HepG2 (cell line): ENCODE measurements around the gene GNAL. TPM values are rescaled to one million over a fixed set of nuclear protein-coding genes. Genes with fewer than 3 reads are reported as not detected.

Source experiments
- AGO2 ChIP-seq: fragments of 200-400 bp; formaldehyde crosslinking; optimal IDR thresholded peaks from 2 replicates; pipeline ENCODE3; 2017; ENCODE audit warnings: mild to moderate bottlenecking, low read depth, low read length, moderate library complexity
- ARID3A ChIP-seq: IDR thresholded peaks from 2 replicates; pipeline ENCODE4 v1.6.1; 2012; ENCODE audit warnings: low read depth, low read length, improper control_type of control experiment
- ATF3 ChIP-seq: sonication (generic); formaldehyde crosslinking; IDR thresholded peaks from 2 replicates; pipeline ENCODE4 v1.4.0; 2020; ENCODE audit warnings: missing genetic modification reagents
- BHLHE40 ChIP-seq: IDR thresholded peaks from 2 replicates; pipeline ENCODE4 v1.6.1; 2011; ENCODE audit warnings: low read length, improper control_type of control experiment
- CBX1 ChIP-seq: IDR thresholded peaks from one replicate; pipeline ENCODE4 v1.6.1; 2016; ENCODE audit warnings: antibody characterized with exemption, low read depth
- DNMT1 ChIP-seq: sonication (generic); formaldehyde crosslinking; IDR thresholded peaks from 2 replicates; pipeline ENCODE4 v1.5.1; 2020; ENCODE audit warnings: mild to moderate bottlenecking, missing genetic modification reagents
- FOXM1 ChIP-seq: sonication (generic); formaldehyde crosslinking; IDR thresholded peaks from 2 replicates; pipeline ENCODE4 v1.5.0; 2020; ENCODE audit warnings: missing genetic modification reagents
- HDAC6 ChIP-seq: fragments of 200-600 bp; sonication (generic); IDR thresholded peaks from 2 replicates; pipeline ENCODE4 v1.7.0; 2017; ENCODE audit warnings: mild to moderate bottlenecking, antibody characterized with exemption, low read length, low read depth
- KLF15 ChIP-seq: sonication (generic); formaldehyde crosslinking; IDR thresholded peaks from 2 replicates; pipeline ENCODE4 v1.8.1; 2023; ENCODE audit warnings: borderline replicate concordance, mild to moderate bottlenecking, inconsistent platforms, missing genetic modification reagents, mixed read lengths
- NCOR1 ChIP-seq: fragments of 200-600 bp; sonication (generic); IDR thresholded peaks from 2 replicates; pipeline ENCODE4 v1.7.0; 2017; ENCODE audit warnings: antibody characterized with exemption, low read length, borderline replicate concordance
- NFYB ChIP-seq: sonication (generic); formaldehyde crosslinking; IDR thresholded peaks from 2 replicates; pipeline ENCODE4 v1.4.0; 2020; ENCODE audit warnings: missing genetic modification reagents
- NFYC ChIP-seq: IDR thresholded peaks from 2 replicates; pipeline ENCODE4 v1.6.1; 2016; ENCODE audit warnings: missing genetic modification reagents, missing compliant biosample characterization
- ONECUT2 ChIP-seq: sonication (generic); formaldehyde crosslinking; IDR thresholded peaks from 2 replicates; pipeline ENCODE4 v1.4.0; 2020; ENCODE audit warnings: missing genetic modification reagents
- RAD21 ChIP-seq: fragments of 450-650 bp; formaldehyde crosslinking; IDR thresholded peaks from 2 replicates; pipeline ENCODE4 v1.5.0; 2020; ENCODE audit warnings: mild to moderate bottlenecking
- SP140L ChIP-seq: sonication (generic); formaldehyde crosslinking; IDR thresholded peaks from 2 replicates; pipeline ENCODE4 v1.4.0; 2020; ENCODE audit warnings: missing genetic modification reagents, borderline replicate concordance
- SRSF1 ChIP-seq: fragments of 200-400 bp; formaldehyde crosslinking; optimal IDR thresholded peaks from 2 replicates; pipeline ENCODE3; 2017; ENCODE audit warnings: mild to moderate bottlenecking, low read depth, low read length, moderate library complexity
- ZMYM3 ChIP-seq: sonication (generic); formaldehyde crosslinking; IDR thresholded peaks from 2 replicates; pipeline ENCODE4 v1.5.1; 2020; ENCODE audit warnings: mild to moderate bottlenecking, missing genetic modification reagents
- ZNF407 ChIP-seq: sonication (generic); formaldehyde crosslinking; IDR thresholded peaks from one replicate; pipeline ENCODE4 v1.5.1; 2020; ENCODE audit warnings: mild to moderate bottlenecking, missing genetic modification reagents; ENCODE audit errors: not compliant biosample characterization
- ZNF468 ChIP-seq: sonication (generic); formaldehyde crosslinking; IDR thresholded peaks from 2 replicates; pipeline ENCODE4 v1.8.0; 2022; ENCODE audit warnings: mild to moderate bottlenecking, moderate library complexity, missing genetic modification reagents
- ZNF781 ChIP-seq: sonication (generic); formaldehyde crosslinking; IDR thresholded peaks from 2 replicates; pipeline ENCODE4 v1.5.1; 2020; ENCODE audit warnings: borderline replicate concordance, mild to moderate bottlenecking, missing genetic modification reagents; ENCODE audit errors: not compliant biosample characterization
- ZSCAN21 ChIP-seq: sonication (generic); formaldehyde crosslinking; IDR thresholded peaks from 2 replicates; pipeline ENCODE4 v1.8.0; 2022; ENCODE audit warnings: mild to moderate bottlenecking, missing genetic modification reagents, moderate library complexity, borderline replicate concordance
- polyA plus RNA-seq, 8 experiments: library from polyadenylated mRNA; depleted of rRNA in 3 of 8; stranded (reverse) in 7 of 8; unstranded in 1 of 8; fragments of >200 nt; fragmentation: Illumina TruSeq in 4 of 8; extraction: Trizol in 4 of 8; gene quantifications; 2 replicates each; pipeline versions ENCODE4 v1.2.1 to v1.2.3, GENCODE V29; 2011 to 2016; ENCODE audit warnings: low read depth in 4 of 8, missing spikeins in 1 of 8, mixed read lengths in 1 of 8; ENCODE audit not compliant: insufficient read depth in 1 of 8
- total RNA-seq, 5 experiments: library from RNA; depleted of rRNA; stranded (reverse); fragments of >200 nt; fragmentation: Illumina TruSeq; extraction: Trizol; gene quantifications; 2 replicates each; pipeline ENCODE4 v1.2.3, GENCODE V29; 2016; ENCODE audit warnings: low read depth in 1 of 5

Gene GNAL
- total and polyA plus RNA-seq, 2 of the 13 experiments (the other 11 are each of a cell fraction or from before 2014, with no cell fraction given), result 0.87 to 1.4 TPM

- TF ChIP-seq RAD21 (no peak), CBX1 (peak; percentile 44), BHLHE40 (no peak), ZNF407 (CRISPR knock-in tag) (peak; percentile 57), ARID3A (no peak), HDAC6 (no peak), ZNF781 (CRISPR knock-in tag) (peak; percentile 32), ZSCAN21 (CRISPR knock-in tag) (peak; percentile 56; the same call in 1 of the 2 replicates), AGO2 (peak; percentile 51), KLF15 (CRISPR knock-in tag) (no peak), NCOR1 (no peak; the same call in 1 of the 2 replicates), ZMYM3 (no peak), SRSF1 (peak; percentile 61), NFYB (CRISPR knock-in tag) (peak; percentile 39; the same call in 1 of the 2 replicates), DNMT1 (CRISPR knock-in tag) (peak; percentile 64; the same call in 1 of the 2 replicates), ATF3 (CRISPR knock-in tag) (peak; percentile 46; the same call in 1 of the 2 replicates), FOXM1 (CRISPR knock-in tag) (no peak), ZNF468 (CRISPR knock-in tag) (no peak), SP140L (no peak), NFYC (CRISPR knock-in tag) (peak; percentile 45; the same call in 1 of the 2 replicates), ONECUT2 (CRISPR knock-in tag) (no peak)
These were observed 162.2 kb downstream of the GNAL start, which contains the start of gene CHMP1B (continued) for GRCh38 chr18:11851146-11851805.
